GM12878 (cell line): Measurements from ENCODE around the gene CTNNA1. TPM values are rescaled to one million over a fixed set of nuclear protein-coding genes. Genes with fewer than 3 reads are reported as not detected.

Experiments
- ATAC-seq: fragments of 200-7000 bp; cut with Tn5 transposase; 3 replicates; pipeline ENCODE4 v1.9.1; 2020; ENCODE audit warnings: mild to moderate bottlenecking, moderate library complexity
- BruUV-seq: library from RNA; stranded (reverse); fragments of 400-500 nt; replicated peaks from 2 replicates; lab custom pipeline; 2021; lab: Mats Ljungman, UMichigan
- CTCF ChIA-PET: fragments of 300-600 bp; sonication (Branson Sonifier 250); formaldehyde crosslinking; extraction: SDS; loops from one replicate; lab custom pipeline; 2021; ENCODE audit warnings: inconsistent platforms; lab: Yijun Ruan, JAX
- POLR2A ChIA-PET: fragments of 350-600 bp; formaldehyde crosslinking; extraction: SDS; loops from one replicate; lab custom pipeline; 2021; ENCODE audit warnings: inconsistent platforms; lab: Charles Lee
- RAD21 ChIA-PET: fragments of 300-600 bp; sonication (Branson Sonifier 250); formaldehyde crosslinking; loops from one replicate; lab custom pipeline; 2023; ENCODE audit warnings: antibody characterized with exemption; ENCODE audit not compliant: unreplicated experiment; lab: Charles Lee
- SMC1A ChIA-PET: fragments of 300-600 bp; sonication (Branson Sonifier 250); formaldehyde crosslinking; loops from one replicate; lab custom pipeline; 2023; ENCODE audit not compliant: unreplicated experiment, uncharacterized antibody; lab: Charles Lee
- DNase-seq: peaks from one replicate; pipeline ENCODE4 v3.0.0-alpha.2; 2011; ENCODE audit warnings: low read depth, low spot score
- FAIRE-seq: peaks from 3 replicates; lab custom pipeline; 2011; peaks lifted over from hg19 to GRCh38; lab: Jason Lieb, UNC
- H2AFZ ChIP-seq: 2 replicates; pipeline ENCODE4 v1.6.0; 2011; ENCODE audit warnings: low read depth, low read length, control low read depth; ENCODE audit not compliant: control insufficient read depth
- H3K27ac ChIP-seq: 2 replicates; pipeline ENCODE4 v1.5.1; 2011; ENCODE audit warnings: control low read depth; ENCODE audit not compliant: control insufficient read depth, insufficient read depth
- H3K27me3 ChIP-seq, 2 experiments: replicated peaks in 1 of 2; 2 replicates each; pipeline versions ENCODE4 v1.6.0 to v1.6.1; 2011; ENCODE audit warnings: low read length in 1 of 2; ENCODE audit not compliant: control insufficient read depth in 2 of 2, insufficient read depth in 2 of 2
- H3K36me3 ChIP-seq, 2 experiments: 2 replicates each; pipeline ENCODE4 v1.5.1; 2011; ENCODE audit warnings: low read length in 1 of 2; ENCODE audit not compliant: control insufficient read depth in 2 of 2, insufficient read depth in 2 of 2
- H3K4me1 ChIP-seq: 2 replicates; pipeline ENCODE4 v1.6.1; 2011; ENCODE audit warnings: mild to moderate bottlenecking, low read length, moderate library complexity, mixed read lengths; ENCODE audit not compliant: control insufficient read depth, insufficient read depth
- H3K4me2 ChIP-seq: 2 replicates; pipeline ENCODE4 v1.6.0; 2011; ENCODE audit warnings: control low read depth; ENCODE audit not compliant: control insufficient read depth, insufficient read depth
- H3K4me3 ChIP-seq: fragments of 200-600 bp; sonication (generic); 2 replicates; pipeline ENCODE4 v1.5.1; 2016
- H3K79me2 ChIP-seq: 2 replicates; pipeline ENCODE4 v1.6.0; 2011; ENCODE audit warnings: low read length; ENCODE audit not compliant: control insufficient read depth, insufficient read depth
- H3K9ac ChIP-seq: 2 replicates; pipeline ENCODE4 v1.8.0; 2011; ENCODE audit warnings: low read length, control low read depth, mixed read lengths; ENCODE audit not compliant: control insufficient read depth, insufficient read depth
- H3K9me3 ChIP-seq: replicated peaks from 3 replicates; pipeline ENCODE4 v1.5.1; 2011; ENCODE audit warnings: mild to moderate bottlenecking, low read length; ENCODE audit not compliant: control insufficient read depth, insufficient read depth
- H4K20me1 ChIP-seq: 2 replicates; pipeline ENCODE4 v1.6.0; 2011; ENCODE audit not compliant: control insufficient read depth, insufficient read depth
- BACH1 ChIP-seq: fragments of 450-650 bp; IDR thresholded peaks from 2 replicates; pipeline ENCODE4 v1.6.1; 2017; ENCODE audit warnings: mild to moderate bottlenecking, borderline replicate concordance
- BRCA1 ChIP-seq: IDR thresholded peaks from 2 replicates; pipeline ENCODE4 v1.6.1; 2011; ENCODE audit warnings: low read depth, low read length, improper control_type of control experiment
- FOXM1 ChIP-seq: IDR thresholded peaks from 2 replicates; pipeline ENCODE4 v1.6.1; 2012; ENCODE audit warnings: low read depth, mild to moderate bottlenecking, inconsistent platforms, low read length, moderate library complexity
- HDAC2 ChIP-seq: fragments of 200-600 bp; sonication (generic); IDR thresholded peaks from 2 replicates; pipeline ENCODE4 v1.6.1; 2017
- POLR2AphosphoS5 ChIP-seq: IDR thresholded peaks from 2 replicates; pipeline ENCODE4 v1.6.1; 2011; ENCODE audit warnings: mild to moderate bottlenecking, low read length, inconsistent platforms
- POU2F2 ChIP-seq: IDR thresholded peaks from 3 replicates; pipeline ENCODE4 v1.6.1; 2011; ENCODE audit warnings: low read depth, mild to moderate bottlenecking, low read length, borderline replicate concordance
- RB1 ChIP-seq: fragments of 450-650 bp; formaldehyde crosslinking; IDR thresholded peaks from 2 replicates; pipeline ENCODE4 v1.6.1; 2017; ENCODE audit warnings: mild to moderate bottlenecking, borderline replicate concordance
- RUNX3 ChIP-seq: IDR thresholded peaks from 2 replicates; pipeline ENCODE4 v1.6.1; 2012; ENCODE audit warnings: low read length, inconsistent platforms
- STAT1 ChIP-seq: fragments of 450-650 bp; conservative IDR thresholded peaks from 2 replicates; pipeline ENCODE4 v1.6.1; 2014; ENCODE audit warnings: antibody characterized with exemption, mild to moderate bottlenecking
- TBL1XR1 ChIP-seq: IDR thresholded peaks from 2 replicates; pipeline ENCODE4 v1.6.1; 2012; ENCODE audit warnings: low read depth, low read length, improper control_type of control experiment
- ZNF24 ChIP-seq: fragments of 450-650 bp; IDR thresholded peaks from 2 replicates; pipeline ENCODE4 v1.6.1; 2017; ENCODE audit warnings: antibody characterized with exemption, mild to moderate bottlenecking
- WGBS: methylation state at CpG from one replicate; pipeline ENCODE4 v1.1.6; 2016; ENCODE audit warnings: low lambda C conversion rate; ENCODE audit not compliant: insufficient replicate concordance, insufficient coverage; ENCODE audit errors: missing lambda C conversion rate; 5-methylcytosine and 5-hydroxymethylcytosine counted together
- in situ Hi-C: fragments of 300-500 bp; cut with MboI; formaldehyde crosslinking; loops from 9 replicates; pipeline ENCODE4 v1.14.3; 2018; ENCODE audit warnings: mixed read lengths
- intact Hi-C: fragments of 100-400 bp; cut with micrococcal nuclease; formaldehyde crosslinking; loops from one replicate; pipeline ENCODE4 v1.14.2; 2022; ENCODE audit not compliant: unreplicated experiment
- polyA plus RNA-seq, 11 experiments: library from polyadenylated mRNA; depleted of rRNA in 4 of 11; unstranded in 6 of 11; stranded (reverse) in 5 of 11; fragments of >200 nt; fragmentation: Nextera tagmentation in 4 of 11; fragmentation: Illumina TruSeq in 1 of 11; extraction: Ambion mirVana in 4 of 11; extraction: Trizol in 1 of 11; gene quantifications; 1 replicate in 1 of 11; 2 replicates in 10 of 11; pipeline versions ENCODE4 v1.2.1 to v1.2.3, GENCODE V29; 2011 to 2016; ENCODE audit warnings: inconsistent platforms in 2 of 11, missing spikeins in 2 of 11, low read depth in 1 of 11
- total RNA-seq, 4 experiments: library from RNA; depleted of rRNA in 3 of 4; stranded (reverse); fragments of >200 nt in 3 of 4; fragmentation: Illumina TruSeq in 1 of 4; extraction: Trizol in 1 of 4; gene quantifications; 2 replicates each; pipeline versions ENCODE4 v1.2.1 to v1.2.3, GENCODE V29; 2013 to 2021
- TF ChIP-seq, protein P1 (sequence below): IDR thresholded peaks from 2 replicates; pipeline ENCODE4 v1.6.1; 2011; ENCODE audit warnings: borderline replicate concordance, low read depth, mild to moderate bottlenecking, moderate library complexity, low read length; ENCODE audit not compliant: insufficient read depth, poor library complexity, severe bottlenecking

CTNNA1 gene
- total and polyA plus RNA-seq, 10 of the 15 experiments (the other 5 are each of a cell fraction or from before 2014, with no cell fraction given), result 32.6 to 104 (median 57.7) TPM

DNA sequence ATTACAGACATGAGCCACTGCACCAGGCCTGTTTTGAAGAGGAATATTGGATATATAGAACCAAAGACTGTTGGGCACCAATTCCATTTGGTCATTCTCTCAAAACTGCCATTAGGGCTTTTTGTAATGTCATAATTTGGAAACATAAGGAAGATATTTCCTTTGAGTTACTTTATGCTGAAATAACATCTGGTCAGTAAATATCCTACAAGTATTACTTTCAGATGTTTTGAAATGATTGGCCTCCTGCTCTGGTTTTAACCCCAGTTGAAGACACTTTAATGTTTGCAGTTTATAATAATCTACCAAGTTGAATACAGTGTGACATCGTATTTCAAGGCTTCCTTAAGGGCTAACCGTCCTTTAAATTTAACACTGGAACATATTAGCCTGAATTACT lies 88.3 kb downstream of the CTNNA1 start:
- H3K4me1 ChIP-seq, result no peaks in the 10 kb centered on the region; the same call in 1 of the 2 replicates
- ChIA-PET POLR2A (no interaction called here), RAD21 (no interaction called here), CTCF (interaction anchor here (1.3 kb wide), 1 partner anchor 13 kb away, joined by 3 read pairs; no protein-coding TSS in a partner anchor), SMC1A (no interaction called here)
- no peak overlapping the region for H3K4me3 ChIP-seq
- H3K4me2 ChIP-seq, result no peak overlapping the region
- intact Hi-C loops (no loop called here), in situ Hi-C loops (no loop called here)
- no TSS peak for BruUV-seq
- FAIRE-seq, result no peak
- H3K36me3 ChIP-seq, result no peaks in the 10 kb centered on the region
- H3K9ac ChIP-seq, result no peak overlapping the region
- no peaks in the 10 kb centered on the region for H4K20me1 ChIP-seq
- no peaks in the 10 kb centered on the region for H3K79me2 ChIP-seq
- DNase-seq, result no peak
- no peak overlapping the region for H3K27ac ChIP-seq
- ATAC-seq, result no peak
- WGBS, result 100% methylated on average over 2 of the region's 2 CpGs
- TF ChIP-seq POU2F2 (no peak), HDAC2 (no peak), FOXM1 (no peak), ZNF24 (no peak), RB1 (no peak), BACH1 (no peak), TBL1XR1 (no peak), STAT1 (no peak), RUNX3 (no peak), POLR2AphosphoS5 (no peak), BRCA1 (no peak)
- TF ChIP-seq, protein P1, sequence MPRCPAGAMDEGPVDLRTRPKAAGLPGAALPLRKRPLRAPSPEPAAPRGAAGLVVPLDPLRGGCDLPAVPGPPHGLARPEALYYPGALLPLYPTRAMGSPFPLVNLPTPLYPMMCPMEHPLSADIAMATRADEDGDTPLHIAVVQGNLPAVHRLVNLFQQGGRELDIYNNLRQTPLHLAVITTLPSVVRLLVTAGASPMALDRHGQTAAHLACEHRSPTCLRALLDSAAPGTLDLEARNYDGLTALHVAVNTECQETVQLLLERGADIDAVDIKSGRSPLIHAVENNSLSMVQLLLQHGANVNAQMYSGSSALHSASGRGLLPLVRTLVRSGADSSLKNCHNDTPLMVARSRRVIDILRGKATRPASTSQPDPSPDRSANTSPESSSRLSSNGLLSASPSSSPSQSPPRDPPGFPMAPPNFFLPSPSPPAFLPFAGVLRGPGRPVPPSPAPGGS, result no peak
- no peak overlapping the region for H2AFZ ChIP-seq
- no peaks in the 10 kb centered on the region for H3K27me3 ChIP-seq
- no peaks in the 10 kb centered on the region for H3K9me3 ChIP-seq
